Amniotic epithelial cell (primary cell): ENCODE results near the gene CNTLN.
A peak's percentile ranks its signal among the peaks of the same experiment; 100 is the strongest.
"Not testable (repeated sequence)": the region's sequence is repeated elsewhere in the genome, so short reads cannot be mapped to it uniquely, and the experiment has no call there.

Experiments
- DNase-seq: peaks from one replicate; pipeline ENCODE4 v3.0.0-alpha.2; 2010; ENCODE audit warnings: low read depth

The CNTLN gene

DNA sequence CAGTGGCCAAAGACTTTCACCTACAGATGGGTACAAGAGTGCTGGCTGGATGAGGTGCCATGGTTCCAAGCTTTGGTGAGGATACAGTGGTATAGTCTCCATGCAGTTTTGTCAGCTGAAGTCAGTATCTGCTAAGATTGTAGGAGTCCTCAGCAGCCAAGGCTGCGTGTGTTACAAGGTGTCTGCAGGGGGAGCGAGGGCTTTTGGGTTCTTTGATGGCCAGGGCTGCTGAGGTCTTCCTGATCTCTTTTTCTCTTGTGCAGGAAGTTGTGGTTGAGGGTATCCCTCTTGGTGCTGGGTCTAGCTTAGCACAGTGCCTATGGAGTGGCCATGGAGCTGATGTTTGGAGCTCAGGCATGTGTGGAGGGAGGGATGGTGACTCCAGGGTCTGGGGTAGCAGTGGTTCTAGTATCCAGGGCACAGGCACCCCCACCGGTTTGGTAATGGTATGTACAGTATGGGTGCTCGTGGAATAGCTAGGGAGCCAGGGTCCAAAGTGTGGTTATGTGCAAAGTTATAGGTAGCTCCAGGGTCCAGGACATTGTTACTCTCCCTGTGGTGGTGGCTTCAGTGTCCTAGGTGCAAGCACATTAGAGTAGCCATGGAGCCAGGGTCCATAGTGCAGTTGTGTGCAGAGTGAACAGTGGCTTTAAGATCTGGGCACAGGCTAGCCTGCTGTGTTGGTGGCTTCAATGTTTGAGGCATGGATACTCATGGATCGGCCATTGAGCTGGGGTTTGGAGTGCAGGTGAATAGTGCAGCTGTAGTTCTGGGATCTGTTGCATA, 36.7 kb downstream of the CNTLN start:
- DNase-seq: no peak

DNA sequence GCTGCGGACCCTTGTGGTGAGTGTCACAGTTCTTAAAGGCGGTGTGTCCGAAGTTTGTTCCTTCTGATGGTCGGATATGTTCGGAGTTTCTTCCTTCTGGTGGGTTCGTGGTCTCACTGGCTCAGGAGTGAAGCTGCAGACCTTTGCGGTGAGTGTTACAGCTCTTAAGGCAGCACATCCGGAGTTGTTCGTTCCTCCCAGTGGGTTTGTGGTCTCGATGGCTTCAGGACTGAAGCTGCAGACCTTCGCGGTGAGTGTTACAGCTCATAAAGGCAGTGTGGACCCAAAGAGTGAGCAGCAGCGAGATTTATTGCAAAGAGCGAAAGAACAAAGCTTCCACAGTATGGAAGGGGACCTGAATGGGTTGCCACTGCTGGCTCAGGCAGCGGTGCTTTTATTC, 42.7 kb downstream of the CNTLN start:
- DNase-seq: not testable (repeated sequence)

DNA sequence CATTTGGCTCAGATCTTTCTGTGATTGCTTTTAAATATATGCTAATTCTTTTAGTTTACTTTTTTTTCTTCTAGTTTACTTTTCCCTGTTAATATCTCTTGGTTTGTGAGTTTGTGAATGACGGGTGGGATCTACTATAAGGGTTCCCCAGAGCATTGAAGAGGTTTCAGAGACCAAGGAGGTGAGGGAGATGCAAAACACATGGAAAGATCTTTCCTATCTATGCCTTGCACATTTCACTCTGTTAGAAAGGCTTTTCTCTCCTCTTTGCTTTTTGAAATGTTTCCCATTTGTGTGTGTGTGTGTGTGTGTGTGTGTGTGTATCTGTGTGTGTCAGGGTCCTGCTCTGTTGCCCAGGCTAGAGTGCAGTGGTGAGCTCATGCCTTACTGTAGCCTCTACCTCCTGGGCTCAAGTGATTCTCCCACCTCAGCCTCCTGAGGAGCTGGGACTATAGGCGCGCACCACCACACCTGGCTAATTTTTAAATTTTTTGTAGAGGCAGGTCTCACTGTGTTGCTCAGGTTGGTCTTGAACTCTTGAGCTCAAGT, 50.7 kb downstream of the CNTLN start:
- DNase-seq: no peak

DNA sequence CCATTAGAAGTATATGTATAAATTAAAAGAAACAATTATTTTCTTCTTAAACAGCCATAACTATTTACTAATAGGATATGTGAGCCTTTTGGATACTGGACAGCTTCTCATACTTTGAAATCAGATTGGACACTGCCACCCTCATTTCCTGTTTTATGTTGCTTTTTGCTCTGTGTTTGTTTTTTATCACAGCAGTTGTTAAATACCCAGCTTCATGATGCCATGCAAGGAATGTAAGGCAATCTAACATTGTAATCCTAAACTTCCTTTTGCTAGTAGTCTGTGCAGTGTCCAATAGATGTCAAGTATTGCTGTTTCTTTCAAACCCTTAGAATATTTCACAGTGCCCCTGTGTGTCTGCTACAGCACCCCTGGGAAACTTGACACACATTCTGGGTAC, 56.2 kb downstream of the CNTLN start:
- DNase-seq: peak; percentile 80

DNA sequence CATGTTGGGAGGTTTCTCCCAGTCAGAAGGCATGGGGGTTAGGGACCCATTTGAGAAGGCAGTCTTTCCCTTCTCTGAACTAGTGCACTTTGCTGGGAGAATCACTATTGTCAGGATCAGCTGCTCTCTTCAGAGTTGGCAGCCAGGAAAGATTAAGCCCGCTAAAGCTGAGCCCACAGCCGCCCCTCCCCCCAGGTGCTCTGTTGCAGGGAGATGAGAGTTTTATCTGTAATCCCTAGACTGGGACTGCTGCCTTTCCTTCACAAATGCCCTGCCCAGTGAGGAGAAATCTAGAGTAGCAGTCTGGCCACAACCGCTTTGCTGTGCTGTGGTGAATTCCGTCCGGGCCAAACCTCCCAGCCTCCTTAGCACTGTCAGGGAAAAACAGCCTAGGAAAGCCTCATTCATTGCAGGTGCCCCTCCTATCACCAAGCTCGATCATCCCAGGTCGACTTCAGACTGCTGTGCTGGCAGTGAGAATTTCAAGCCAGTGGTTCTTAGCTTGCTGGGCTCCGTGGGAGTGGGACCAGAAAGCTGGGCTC, 69.8 kb downstream of the CNTLN start:
- peak; percentile 44 for DNase-seq

DNA sequence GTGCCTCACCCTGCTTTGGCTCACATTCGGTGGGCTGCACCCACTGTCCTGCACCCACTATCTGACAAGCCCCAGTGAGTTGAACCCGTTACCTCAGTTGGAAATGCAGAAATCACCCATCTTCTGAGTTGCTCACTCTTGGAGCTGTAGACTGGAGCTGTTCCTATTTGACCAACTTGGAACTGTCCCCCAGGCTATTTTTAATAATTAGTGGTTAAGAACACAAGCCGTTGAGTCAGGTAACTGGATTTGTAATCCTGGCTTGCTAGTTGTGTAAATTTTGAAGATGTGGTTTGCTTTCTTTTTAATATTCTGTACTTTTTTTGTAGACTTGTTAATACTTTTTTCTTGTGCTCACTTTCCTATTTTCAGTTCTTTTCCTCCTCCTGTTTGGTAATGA, 81.2 kb downstream of the CNTLN start:
- DNase-seq: no peak

DNA sequence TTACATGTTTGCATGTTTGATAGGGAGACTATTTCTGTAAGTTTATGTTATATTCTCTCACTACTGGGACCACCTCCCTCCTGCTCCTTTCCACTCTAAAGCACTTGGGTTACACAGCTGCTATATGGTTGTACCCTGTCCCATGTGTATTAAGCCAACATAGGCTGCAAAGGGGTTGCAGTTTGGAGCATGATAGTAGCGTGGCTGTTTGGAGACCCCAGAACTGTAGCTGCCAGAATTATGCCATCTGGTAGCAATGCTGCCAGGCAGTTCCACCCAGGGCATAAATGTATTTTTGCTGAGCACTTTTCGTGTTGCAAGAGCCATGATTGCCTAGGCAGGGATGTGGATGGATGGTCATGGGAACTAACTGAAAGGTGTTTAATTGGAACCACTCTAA, 81.8 kb downstream of the CNTLN start:
- DNase-seq: no peak

DNA sequence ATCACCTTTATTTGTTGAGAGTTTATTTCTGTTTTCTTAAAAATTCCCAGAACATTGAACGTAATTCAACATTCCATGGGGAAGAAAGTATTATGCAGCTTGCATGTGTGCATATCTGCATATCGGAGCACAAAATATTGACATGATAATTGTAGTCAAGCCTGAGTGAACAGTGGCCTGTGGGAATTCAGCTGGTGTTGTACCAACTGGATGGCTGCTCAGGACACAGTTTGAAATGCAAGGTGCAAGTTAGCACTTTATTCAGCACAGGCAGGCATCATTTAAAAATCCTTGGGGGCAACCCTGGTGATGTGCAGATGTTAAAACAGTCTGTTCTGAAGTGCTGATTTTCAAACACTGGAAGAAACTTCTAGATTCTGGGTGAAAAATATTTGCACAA, 82.4 kb downstream of the CNTLN start:
- no peak for DNase-seq

DNA sequence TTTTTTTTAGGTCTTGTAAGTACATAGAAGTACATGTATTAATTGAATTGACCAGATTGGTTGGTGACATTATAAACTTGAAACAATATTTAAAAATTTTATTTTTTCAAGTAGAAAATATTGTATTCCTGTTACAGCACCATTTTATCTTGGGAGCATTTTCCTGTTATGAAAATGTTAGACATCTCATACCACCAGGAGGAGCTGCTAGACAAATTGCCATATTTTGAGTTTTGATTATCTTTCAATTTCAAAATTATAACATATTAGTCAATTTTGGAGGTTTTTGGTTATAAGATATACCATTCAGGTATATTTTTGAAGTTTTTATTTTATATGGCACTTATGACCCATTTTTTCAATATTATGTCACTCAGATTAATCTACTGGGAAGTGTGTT, 84.4 kb downstream of the CNTLN start:
- peak; percentile 21 for DNase-seq

DNA sequence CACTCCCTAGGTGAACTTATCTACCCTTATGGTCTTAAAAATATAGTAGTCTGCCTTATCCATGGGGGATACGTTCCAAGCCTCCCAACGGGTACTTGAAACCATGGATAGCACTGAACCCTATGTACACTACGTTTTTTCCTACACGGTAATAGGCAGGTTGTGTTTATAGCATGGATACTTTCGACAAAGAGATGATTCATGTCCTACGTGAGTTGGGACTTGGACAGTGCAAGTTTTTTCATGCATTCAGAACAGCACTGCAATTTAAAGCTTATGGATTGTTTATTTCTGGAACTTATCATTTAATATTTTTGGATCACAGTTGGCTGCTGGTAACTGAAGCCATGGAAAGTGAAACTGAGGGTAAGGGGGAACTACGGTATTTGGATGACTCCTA, 88.1 kb downstream of the CNTLN start:
- no peak for DNase-seq

DNA sequence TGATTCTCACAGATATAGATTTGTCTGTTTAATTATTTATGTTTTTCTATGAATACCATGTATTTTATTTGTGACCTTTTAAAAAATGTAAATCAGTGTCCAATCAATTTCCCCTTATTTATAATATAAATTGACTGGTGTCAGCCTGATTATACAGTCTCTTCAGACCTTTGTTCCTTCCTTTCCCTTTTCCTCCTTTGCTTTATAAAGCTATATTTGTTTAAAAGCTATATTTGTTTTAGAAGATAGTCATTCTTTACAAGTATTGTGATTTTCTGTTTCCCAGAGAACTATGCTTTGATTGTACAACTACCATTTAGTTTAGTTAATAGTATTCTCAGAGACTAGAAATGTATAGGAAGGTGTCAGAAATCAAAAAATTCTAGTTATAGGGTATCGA, 90.6 kb downstream of the CNTLN start:
- DNase-seq: no peak

DNA sequence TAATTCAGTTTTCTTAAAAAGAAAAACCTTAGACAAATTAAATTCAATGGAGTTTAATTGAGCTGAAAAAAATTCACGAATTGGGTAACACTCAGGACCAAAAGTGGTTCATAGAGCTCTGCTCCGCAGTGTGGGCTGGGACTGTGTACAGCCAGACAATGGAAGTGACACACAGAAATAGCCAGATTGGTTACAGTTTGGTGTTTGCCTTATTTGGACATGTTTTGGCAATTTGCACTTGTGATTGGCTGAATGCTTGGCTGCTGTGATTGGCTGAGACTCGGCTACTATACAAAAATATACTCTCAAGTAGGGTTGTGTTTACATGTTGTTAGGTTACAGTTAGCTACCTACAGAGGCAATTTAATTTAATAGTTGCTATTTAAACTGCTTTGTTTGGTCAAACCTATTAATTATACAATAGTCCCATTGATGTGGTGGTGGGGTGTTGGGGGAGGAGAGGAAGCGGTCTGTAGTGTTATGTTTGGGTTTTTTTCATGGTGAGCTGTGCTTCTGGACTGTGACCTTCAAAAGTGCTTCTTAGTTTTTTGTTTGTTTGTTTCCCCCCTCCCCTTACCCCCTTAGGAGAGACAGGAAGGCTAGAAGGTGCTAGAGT, 95.2 kb downstream of the CNTLN start:
- DNase-seq: no peak

DNA sequence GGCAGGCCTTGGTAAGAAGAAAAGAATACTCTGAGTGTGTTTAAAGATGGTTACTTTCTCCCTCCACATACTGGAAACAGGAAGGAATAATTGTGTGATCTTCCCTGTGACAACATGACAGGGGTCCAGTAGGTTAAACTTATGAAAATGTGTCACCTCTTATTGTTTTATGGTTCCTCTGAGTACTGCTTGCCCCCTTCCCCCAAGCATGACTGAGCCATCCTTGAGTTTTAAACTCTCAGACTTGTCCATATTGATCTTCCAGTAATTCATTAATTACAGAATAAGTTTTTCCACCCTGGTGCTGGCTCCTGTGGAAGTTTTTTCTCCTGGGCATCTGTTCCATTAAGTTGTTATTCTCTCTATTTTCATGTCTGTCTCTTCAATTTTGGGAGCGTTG, 95.8 kb downstream of the CNTLN start:
- DNase-seq: no peak

DNA sequence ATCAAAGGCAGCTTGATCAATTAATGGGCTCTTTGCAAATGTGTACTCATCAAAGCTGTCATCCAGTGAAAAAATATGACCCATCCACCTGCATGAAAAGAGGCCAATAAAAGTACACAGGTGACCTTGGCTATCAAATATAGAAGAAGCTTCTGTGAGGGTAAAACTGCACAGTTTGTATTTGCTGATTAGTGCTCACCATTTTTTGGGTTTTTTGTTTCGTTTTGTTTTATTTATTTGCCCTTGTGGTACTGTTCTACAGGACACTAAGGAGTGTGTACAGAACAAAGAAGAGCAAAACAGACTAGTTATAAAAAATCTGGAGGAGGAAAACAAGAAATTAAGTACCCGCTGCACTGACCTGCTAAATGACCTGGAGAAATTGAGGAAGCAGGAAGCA, 101.3 kb downstream of the CNTLN start:
- no peak for DNase-seq

DNA sequence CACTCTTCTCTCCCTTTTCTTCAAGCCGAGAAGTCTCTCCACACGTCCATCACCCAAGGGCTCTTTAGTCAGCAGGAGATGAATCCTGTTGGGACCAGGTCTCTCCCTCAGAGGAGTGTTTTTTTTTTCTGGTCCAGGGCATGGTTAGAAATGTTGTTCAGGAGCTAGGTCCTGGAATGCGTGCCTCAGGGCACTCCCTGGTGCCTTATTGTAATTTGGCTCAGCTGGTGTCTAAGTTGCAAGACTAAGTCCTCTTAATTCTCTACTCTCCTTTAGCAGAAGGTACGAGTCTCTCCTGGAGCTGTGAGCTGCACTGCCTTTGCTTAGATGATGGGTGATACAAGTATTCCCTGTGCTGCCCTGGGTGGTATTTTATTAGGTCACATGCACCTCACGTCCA, 111.9 kb downstream of the CNTLN start:
- no peak for DNase-seq

DNA sequence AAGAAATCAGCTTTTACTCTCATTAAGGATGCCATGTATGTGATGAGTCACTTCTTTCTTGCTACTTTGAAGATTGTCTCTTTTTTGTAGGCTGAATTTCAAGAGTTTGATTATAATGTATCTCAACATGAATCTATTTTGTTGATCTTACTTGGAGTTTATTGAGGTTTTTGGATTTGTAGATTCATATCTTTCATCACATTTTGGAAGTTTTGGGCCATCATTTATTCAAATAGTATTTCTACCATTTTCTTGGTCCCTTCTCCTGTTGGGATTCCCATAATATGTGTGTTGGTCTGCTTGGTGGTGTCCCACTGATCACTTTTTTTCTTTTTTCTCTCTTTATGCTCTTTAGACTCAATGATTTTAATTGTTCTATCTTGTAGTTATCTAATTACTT, 116.3 kb downstream of the CNTLN start:
- DNase-seq: peak; percentile 12

DNA sequence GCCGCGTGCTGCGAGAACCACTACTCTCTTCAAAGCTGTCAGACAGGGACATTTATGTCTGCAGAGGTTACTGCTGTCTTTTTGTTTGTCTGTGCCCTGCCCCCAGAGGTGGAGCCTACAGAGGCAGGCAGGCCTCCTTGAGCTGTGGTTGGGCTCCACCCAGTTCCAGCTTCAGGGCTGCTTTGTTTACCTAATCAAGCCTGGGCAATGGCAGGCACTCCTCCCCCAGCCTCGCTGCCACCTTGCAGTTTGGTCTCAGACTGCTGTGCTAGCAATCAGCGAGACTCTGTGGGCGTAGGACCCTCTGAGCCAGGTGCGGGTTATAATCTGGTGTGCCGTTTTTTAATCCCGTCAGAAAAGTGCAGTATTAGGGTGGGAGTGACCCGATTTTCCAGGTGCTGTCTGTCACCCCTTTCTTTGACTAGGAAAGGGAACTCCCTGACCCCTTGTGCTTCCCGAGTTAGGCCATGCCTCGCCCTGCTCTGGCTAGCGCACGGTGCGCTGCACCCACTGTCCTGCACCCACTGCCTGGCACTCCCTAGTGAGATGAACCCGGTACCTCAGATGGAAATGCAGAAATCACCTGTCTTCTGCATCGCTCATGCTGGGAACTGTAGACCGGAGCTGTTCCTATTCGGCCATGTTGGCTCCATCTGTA, 133.8 kb downstream of the CNTLN start:
- DNase-seq: not testable (repeated sequence)

DNA sequence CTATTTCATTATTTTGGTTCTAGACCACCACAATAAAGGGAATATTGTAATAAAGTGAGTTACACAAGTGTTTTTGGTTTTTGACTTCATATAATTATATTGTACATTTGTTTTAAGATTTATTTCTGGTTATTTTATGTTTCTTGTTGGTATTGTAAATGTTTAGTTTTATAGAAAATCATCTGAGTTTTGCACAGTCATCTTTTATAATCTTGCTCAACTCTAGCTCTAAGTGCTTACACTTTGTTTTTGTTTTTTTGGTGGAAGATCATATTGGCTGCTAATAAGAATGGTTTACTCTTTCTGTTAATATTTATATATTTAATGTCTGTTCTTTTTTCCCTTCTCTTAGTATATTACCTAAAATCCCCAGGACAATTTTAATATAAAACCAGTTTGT, 135.0 kb downstream of the CNTLN start:
- DNase-seq: no peak

DNA sequence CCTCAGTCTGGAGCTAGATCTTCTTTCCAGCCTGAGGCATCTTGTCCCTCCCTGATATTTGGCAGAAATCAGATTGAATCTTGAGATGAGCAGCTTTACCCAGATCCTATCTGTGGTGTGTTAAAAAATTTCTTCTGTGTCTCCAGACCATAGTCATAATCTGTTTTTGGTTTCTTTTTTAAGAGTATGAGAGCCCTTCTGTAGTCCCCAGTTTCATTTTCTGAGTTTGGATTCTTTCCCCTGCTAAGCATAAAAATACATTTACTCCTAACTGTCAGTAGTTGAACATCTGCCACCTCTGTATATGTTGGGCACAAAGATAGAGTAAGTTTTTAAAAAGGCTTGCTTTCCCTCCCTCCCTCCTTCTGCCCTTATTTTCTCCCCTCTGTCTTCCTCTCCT, 137.7 kb downstream of the CNTLN start:
- no peak for DNase-seq

DNA sequence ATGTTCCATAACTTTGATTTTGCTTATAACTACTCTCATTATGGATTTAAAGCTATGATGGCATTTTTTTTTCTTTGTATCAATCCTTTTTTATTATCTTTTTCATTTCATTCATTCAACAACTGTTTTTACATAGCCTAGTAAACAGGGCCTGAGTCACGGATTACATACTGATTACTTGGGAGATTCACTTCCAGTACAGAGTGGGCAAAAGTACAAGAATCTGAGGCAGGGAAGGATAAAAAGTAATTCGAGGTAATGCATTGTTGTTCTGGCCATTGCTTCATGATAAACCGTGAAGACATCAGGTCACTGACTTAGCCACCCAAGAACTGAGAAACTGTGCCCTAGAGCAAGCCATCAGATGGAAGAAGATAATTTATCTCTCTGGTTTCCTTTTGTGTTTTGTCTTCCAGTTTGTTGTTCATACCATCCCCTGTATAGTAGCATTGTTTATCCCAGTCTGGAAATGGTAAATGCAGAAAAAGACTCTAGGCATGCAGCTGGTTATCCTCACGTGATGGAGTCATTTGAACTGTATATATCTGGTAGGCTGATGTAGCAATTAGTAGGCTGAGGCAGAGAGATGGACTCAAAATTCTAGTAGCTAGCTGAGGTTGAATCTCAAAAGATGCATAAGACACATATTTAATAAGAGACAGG, 145.6 kb downstream of the CNTLN start:
- DNase-seq: peak; percentile 62

DNA sequence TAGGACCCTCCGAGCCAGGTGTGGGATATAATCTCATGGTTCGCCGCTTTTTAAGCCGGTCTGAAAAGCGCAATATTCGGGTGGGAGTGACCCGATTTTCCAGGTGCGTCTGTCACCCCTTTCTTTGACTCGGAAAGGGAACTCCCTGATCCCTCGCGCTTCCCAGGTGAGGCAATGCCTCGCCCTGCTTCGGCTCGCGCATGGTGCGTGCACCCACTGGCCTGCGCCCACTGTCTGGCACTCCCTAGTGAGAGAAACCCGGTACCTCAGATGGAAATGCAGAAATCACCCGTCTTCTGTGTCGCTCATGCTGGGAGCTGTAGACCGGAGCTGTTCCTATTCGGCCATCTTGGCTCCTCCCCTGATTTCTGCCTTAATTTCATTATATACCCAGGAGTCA, 155.8 kb downstream of the CNTLN start:
- not testable (repeated sequence) for DNase-seq

DNA sequence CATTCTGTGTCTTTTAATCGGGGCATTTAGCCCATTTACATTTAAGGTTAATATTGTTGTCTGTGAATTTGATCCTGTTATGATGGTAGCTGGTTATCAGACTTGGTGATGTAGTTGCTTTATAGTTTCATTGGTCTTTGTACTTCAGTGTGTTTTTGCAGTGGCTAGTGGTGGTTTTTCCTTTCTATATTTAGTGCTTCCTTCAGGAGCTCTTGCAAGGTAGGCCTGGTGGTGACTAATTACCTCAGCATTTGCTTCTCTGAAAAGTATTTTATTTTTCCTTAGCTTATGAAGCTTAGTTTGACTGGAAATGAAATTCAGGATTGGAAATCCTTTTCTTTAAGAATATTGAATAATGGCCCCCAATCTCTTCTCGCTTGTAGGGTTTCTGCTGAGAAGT, 156.9 kb downstream of the CNTLN start:
- peak; percentile 44 for DNase-seq
